ENCODE results near the gene ROBO1.

Gene ROBO1

DNA sequence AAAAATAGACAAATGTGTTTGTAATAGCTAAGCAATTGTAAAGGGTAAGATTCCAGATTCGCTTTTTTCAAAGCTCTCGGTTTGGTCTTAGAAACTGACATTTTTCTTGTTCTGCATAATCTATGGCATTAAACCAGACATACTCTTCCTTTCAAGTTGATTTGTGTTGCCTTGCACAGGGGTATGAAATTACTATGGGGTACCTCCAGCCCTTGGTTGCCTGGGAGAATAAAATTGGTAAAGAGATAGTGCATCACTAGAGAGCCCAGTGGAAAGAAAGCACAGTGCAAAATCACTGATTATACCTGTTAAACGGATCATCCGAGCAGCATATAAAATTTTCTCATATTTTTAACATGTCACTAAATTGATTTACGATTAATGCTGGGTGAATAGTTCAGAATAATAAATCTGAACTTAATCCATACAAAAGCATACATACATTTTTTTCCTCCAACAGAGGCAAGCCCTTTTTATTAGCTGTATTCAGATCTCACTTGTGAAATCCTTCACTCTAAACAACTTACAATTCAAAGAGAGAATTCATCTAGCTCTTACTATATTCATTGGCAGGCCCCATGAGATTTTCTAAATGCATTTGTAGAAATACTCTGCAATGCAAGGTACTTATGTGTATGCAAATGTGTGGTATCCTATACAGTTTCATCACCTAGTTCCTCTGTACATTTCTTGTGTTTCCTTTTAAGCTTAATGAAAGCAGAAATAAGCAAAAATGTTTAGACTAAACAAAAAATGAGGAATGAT, 224.4 kb downstream of the ROBO1 start:
- TF ChIP-seq, protein P1, sequence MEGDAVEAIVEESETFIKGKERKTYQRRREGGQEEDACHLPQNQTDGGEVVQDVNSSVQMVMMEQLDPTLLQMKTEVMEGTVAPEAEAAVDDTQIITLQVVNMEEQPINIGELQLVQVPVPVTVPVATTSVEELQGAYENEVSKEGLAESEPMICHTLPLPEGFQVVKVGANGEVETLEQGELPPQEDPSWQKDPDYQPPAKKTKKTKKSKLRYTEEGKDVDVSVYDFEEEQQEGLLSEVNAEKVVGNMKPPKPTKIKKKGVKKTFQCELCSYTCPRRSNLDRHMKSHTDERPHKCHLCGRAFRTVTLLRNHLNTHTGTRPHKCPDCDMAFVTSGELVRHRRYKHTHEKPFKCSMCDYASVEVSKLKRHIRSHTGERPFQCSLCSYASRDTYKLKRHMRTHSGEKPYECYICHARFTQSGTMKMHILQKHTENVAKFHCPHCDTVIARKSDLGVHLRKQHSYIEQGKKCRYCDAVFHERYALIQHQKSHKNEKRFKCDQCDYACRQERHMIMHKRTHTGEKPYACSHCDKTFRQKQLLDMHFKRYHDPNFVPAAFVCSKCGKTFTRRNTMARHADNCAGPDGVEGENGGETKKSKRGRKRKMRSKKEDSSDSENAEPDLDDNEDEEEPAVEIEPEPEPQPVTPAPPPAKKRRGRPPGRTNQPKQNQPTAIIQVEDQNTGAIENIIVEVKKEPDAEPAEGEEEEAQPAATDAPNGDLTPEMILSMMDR (IDR thresholded peaks at IDR 0.05; ENCODE audit: low read depth, low read length, missing control alignments): no peak
- DNase-seq (ENCODE audit: low read depth): no peak
- no peak overlapping the region for H3K4me3 ChIP-seq (ENCODE audit: low read depth, low read length)

DNA sequence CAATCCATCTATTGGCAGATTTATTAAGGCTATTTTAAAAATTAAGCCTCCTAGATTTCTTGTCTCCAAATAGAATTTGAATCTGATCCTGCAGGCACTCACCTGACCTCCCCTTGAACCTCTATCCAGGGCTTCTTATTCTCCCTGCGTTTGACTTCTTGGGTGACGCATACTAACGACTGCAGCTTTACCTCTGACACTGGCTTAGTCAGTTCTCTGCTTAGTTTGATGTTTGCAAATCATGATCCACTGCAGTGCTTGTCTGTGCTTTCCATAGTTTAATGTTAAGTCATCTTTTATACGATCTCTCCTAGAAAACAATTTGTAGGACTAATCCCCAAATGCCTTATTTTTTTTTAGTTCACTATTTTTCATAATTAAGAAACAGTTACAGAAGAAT, 233.1 kb downstream of the ROBO1 start:
- no peak for DNase-seq (ENCODE audit: low read depth)
- TF ChIP-seq, protein P1 (IDR thresholded peaks at IDR 0.05; ENCODE audit: low read depth, low read length, missing control alignments): no peak

DNA sequence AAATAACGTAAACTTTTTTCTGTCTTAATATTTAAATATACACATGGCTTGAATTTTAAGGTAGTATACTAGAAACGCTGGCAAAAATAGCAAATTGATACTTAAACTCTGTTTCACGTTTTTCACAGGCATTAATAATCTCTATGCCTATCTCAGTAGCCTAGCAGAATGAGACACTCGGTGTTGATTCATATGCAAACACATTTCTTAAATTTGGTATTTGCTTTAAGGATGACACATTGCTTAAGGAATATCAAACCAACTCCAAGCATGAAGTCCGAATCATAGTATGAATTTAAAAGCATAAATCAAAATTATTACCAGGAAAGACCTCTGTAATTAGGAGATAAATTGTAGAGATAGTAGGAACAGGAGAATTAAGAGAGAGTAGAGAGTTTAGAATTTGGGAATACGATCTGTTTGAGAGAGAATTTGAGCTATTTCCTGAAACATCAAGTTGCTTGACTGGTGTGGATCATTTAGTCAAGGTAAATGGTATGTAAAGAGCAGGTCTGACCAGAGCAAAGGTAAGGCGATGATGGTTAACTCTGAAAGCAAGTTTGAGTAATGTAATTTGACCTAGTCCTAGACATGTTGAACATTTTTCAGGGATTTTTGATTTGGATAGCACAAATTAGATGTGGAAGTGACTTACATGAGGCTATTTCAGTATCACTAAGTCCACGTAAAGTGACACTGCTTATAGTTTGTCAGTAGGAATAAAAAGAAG, 236.1 kb downstream of the ROBO1 start:
- no peak for DNase-seq (ENCODE audit: low read depth)
- no peak overlapping the region for H3K4me3 ChIP-seq (ENCODE audit: low read depth, low read length)
- TF ChIP-seq, protein P1 (IDR thresholded peaks at IDR 0.05; ENCODE audit: low read depth, low read length, missing control alignments): no peak

More for the DNA sequence above, 233.1 kb downstream of the ROBO1 start:
- H3K4me3 ChIP-seq (ENCODE audit: low read depth, low read length): no peak overlapping the region

DNA sequence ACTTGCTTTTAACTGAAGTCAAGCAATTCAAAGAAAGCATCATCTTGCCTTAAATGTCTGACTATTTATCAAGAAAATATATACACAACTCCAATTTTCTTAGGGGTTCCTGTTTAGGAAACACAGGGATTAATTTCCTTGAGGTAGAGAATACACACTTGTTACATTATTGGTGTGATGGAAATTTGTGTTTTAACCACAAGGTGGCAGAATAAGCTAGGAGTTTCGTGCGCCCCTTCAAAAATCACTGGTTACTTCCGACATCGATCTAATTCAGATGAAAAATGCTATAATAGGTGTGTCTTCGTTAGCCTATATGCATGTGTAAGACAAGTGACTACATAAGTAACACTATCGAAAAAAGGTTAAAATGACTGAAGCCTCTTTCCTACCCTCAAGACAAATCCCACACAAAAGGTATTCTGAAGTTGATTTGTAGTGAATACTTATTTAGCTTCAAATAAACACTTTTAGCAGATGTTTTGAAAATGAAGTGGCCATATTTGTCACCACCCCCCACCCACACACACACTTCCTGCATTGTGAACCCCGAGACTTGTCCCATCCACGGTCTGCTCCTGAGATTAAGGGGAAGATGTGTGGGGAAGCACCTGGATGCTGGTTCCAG, 246.5 kb downstream of the ROBO1 start:
- H3K4me3 ChIP-seq (ENCODE audit: low read depth, low read length): no peak overlapping the region
- TF ChIP-seq, protein P1 (IDR thresholded peaks at IDR 0.05; ENCODE audit: low read depth, low read length, missing control alignments): peak; percentile 49
- no peak for DNase-seq (ENCODE audit: low read depth)

DNA sequence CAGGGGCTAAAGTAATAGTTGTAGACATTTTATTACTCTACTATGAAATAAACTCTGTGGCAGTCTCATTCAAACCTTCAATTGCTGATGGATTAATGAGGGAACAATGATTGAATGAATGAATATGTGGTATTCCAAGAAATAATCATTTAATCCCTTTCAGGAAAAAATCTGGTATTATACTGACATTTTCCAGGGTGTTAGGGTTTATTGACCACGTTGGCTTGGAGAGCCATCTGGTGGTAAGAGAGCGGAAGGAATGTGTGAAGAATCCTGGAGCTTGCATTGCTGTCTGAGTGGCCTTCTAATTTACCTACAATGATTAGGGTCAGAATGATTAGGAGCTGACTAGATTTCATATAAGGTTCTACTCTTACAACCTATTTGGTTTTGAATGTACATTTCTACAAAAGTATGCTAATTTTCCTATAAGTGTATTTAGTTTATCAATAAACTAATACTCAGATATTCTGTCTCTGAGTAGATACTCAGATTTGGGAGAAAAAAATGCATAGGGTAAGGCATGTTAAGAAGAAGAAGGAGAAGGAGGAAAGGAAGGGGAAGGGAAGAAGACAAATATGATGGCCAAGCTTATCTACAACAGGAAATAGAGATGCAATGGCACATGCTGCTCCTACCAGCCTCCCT, 249.9 kb downstream of the ROBO1 start:
- TF ChIP-seq, protein P1 (IDR thresholded peaks at IDR 0.05; ENCODE audit: low read depth, low read length, missing control alignments): peak; percentile 32
- H3K4me3 ChIP-seq (ENCODE audit: low read depth, low read length): no peak overlapping the region
- no peak for DNase-seq (ENCODE audit: low read depth)

DNA sequence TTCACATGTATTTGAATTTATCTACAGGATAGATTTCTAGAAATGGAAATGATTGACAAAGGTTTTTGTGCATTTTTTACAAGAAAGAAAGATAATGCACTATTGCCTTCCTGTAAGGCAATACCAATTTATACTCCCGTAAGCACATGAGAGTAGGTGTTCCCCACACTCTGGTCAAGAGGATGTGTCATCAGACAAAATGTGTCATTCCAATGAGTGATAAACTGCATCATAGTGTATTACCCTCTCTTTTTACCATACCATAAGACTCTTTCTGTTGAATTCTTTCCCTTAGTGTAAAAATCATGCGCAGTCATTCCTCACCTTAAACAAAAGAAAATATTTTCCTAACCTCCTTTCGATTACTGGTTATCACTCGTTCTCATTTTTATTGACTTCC, 251.0 kb downstream of the ROBO1 start:
- no peak overlapping the region for H3K4me3 ChIP-seq (ENCODE audit: low read depth, low read length)
- no peak for DNase-seq (ENCODE audit: low read depth)
- TF ChIP-seq, protein P1 (IDR thresholded peaks at IDR 0.05; ENCODE audit: low read depth, low read length, missing control alignments): no peak
